Neuronal stem cell (in vitro differentiated cells): ENCODE data around the gene MAD2L1.

Experiments used
- DNase-seq: peaks from one replicate; pipeline ENCODE4 v3.0.0-alpha.2; 2013; ENCODE audit warnings: low spot score
- H2AFZ ChIP-seq: one replicate; pipeline ENCODE4 v1.6.1; 2013; ENCODE audit warnings: mild to moderate bottlenecking, low read length, inconsistent platforms
- H2AK5ac ChIP-seq: 2 replicates; pipeline ENCODE4 v1.6.1; 2013; ENCODE audit warnings: low read depth, mild to moderate bottlenecking, inconsistent platforms, low read length, moderate library complexity, mixed read lengths
- H2BK120ac ChIP-seq: 2 replicates; pipeline ENCODE4 v1.6.1; 2013; ENCODE audit warnings: low read depth, mild to moderate bottlenecking, inconsistent platforms, low read length, moderate library complexity, mixed read lengths
- H2BK12ac ChIP-seq: one replicate; pipeline ENCODE4 v1.6.1; 2013; ENCODE audit warnings: low read length, inconsistent platforms
- H2BK15ac ChIP-seq: 2 replicates; pipeline ENCODE4 v1.6.1; 2013; ENCODE audit warnings: mild to moderate bottlenecking, low read length, inconsistent platforms, mixed read lengths
- H2BK5ac ChIP-seq: one replicate; pipeline ENCODE4 v1.6.1; 2013; ENCODE audit warnings: inconsistent platforms, mild to moderate bottlenecking, low read length, moderate library complexity
- H3K14ac ChIP-seq: one replicate; pipeline ENCODE4 v1.6.1; 2013; ENCODE audit warnings: low read length, inconsistent platforms
- H3K18ac ChIP-seq: 2 replicates; pipeline ENCODE4 v1.6.1; 2013; ENCODE audit warnings: low read length, inconsistent platforms
- H3K23ac ChIP-seq: 2 replicates; pipeline ENCODE4 v1.6.1; 2013; ENCODE audit warnings: low read depth, mild to moderate bottlenecking, mixed read lengths, low read length, inconsistent platforms; ENCODE audit not compliant: poor library complexity
- H3K27ac ChIP-seq: replicated peaks from 3 replicates; pipeline ENCODE4 v1.5.1; 2013; ENCODE audit warnings: low read length, inconsistent platforms
- H3K27me3 ChIP-seq, 3 experiments: 2 replicates each; pipeline ENCODE4 v1.6.1; 2013; ENCODE audit warnings: low read length in 3 of 3, mild to moderate bottlenecking in 2 of 3, inconsistent platforms in 1 of 3, low read depth in 1 of 3, mixed read lengths in 1 of 3, moderate library complexity in 1 of 3; ENCODE audit not compliant: control insufficient read depth in 3 of 3, insufficient read depth in 3 of 3
- H3K36me3 ChIP-seq, 2 donors: replicated peaks in 1 of 2; 2 replicates each; pipeline ENCODE4 v1.6.1; 2013; ENCODE audit warnings: low read length in 2 of 2; ENCODE audit not compliant: control insufficient read depth in 2 of 2, insufficient read depth in 2 of 2
- H3K4ac ChIP-seq: 2 replicates; pipeline ENCODE4 v1.6.1; 2013; ENCODE audit warnings: inconsistent platforms, mild to moderate bottlenecking, low read length, moderate library complexity
- H3K4me1 ChIP-seq, 2 donors: 1 replicate in 1 of 2; 2 replicates in 1 of 2; pipeline ENCODE4 v1.6.1; 2013; ENCODE audit warnings: low read length in 2 of 2, low read depth in 1 of 2; ENCODE audit not compliant: control insufficient read depth in 2 of 2, insufficient read depth in 1 of 2
- H3K4me2 ChIP-seq: one replicate; pipeline ENCODE4 v1.6.1; 2013; ENCODE audit warnings: mild to moderate bottlenecking, low read length, inconsistent platforms; ENCODE audit not compliant: insufficient read depth, poor library complexity, severe bottlenecking
- H3K4me3 ChIP-seq, 2 donors: 2 replicates each; pipeline ENCODE4 v1.5.1; 2013; ENCODE audit warnings: low read length in 2 of 2, mild to moderate bottlenecking in 2 of 2, inconsistent platforms in 1 of 2, moderate library complexity in 1 of 2
- H3K79me1 ChIP-seq: one replicate; pipeline ENCODE4 v1.6.1; 2013; ENCODE audit warnings: low read depth, mild to moderate bottlenecking, inconsistent platforms, low read length, moderate library complexity
- H3K9ac ChIP-seq: one replicate; pipeline ENCODE4 v1.6.1; 2013; ENCODE audit warnings: mild to moderate bottlenecking, low read depth, low read length, inconsistent platforms; ENCODE audit not compliant: poor library complexity
- H3K9me3 ChIP-seq, 2 donors: replicated peaks in 1 of 2; 2 replicates each; pipeline versions ENCODE3 to v1.6.1; 2013; ENCODE audit warnings: low read length in 2 of 2, mild to moderate bottlenecking in 2 of 2, inconsistent platforms in 1 of 2, low read depth in 1 of 2, mixed read lengths in 1 of 2, moderate library complexity in 1 of 2; ENCODE audit not compliant: control insufficient read depth in 2 of 2, insufficient read depth in 1 of 2
- H4K8ac ChIP-seq: one replicate; pipeline ENCODE4 v1.6.1; 2013; ENCODE audit warnings: low read depth, mild to moderate bottlenecking, inconsistent platforms, low read length, moderate library complexity
- H4K91ac ChIP-seq: one replicate; pipeline ENCODE4 v1.6.1; 2013; ENCODE audit warnings: low read length, low read depth, mild to moderate bottlenecking, inconsistent platforms; ENCODE audit not compliant: poor library complexity
- WGBS, 2 donors: extraction: QIAGEN DNeasy Blood & Tissue Kit; methylation state at CpG; one replicate each; pipeline ENCODE4 v1.1.7; 2013; ENCODE audit warnings: missing lambda C conversion rate in 2 of 2, mixed read lengths in 1 of 2; ENCODE audit not compliant: insufficient read length in 2 of 2, insufficient replicate concordance in 1 of 2; ENCODE audit errors: extremely low coverage in 2 of 2; 5-methylcytosine and 5-hydroxymethylcytosine counted together

Gene MAD2L1

DNA sequence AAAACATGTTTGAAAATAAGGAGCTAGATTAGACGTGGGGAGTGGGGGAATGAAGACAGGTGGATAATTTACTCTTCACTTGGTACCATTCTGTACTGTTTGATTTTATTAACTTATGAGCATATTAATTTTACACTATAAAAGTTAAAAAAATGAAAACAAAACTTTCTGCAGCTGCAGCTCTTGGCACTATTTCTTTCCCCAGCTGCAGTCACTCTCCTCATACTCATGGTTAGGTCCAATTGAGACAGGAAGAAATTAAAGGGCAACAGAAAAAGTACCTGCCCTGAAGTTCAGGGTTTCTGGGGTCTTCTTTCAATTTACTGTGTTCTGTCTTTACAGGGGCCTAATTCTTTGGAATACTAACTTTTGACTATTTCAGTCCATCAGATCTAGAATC is 15.4 kb downstream of the MAD2L1 start:
- Histone ChIP-seq H3K23ac (no peak overlapping the region), H3K14ac (no peak overlapping the region), H2AK5ac (no peak overlapping the region), H2AFZ (no peak overlapping the region), H3K4ac (no peak overlapping the region), H3K9ac (no peak overlapping the region), H4K91ac (no peak overlapping the region), H2BK15ac (no peak overlapping the region), H3K27ac (no peak overlapping the region), H3K4me3 (no peak overlapping the region), H3K9me3 (no peaks in the 10 kb centered on the region), H2BK120ac (no peak overlapping the region), H2BK12ac (no peak overlapping the region), H3K18ac (no peak overlapping the region), H4K8ac (no peak overlapping the region), H3K79me1 (no peaks in the 10 kb centered on the region), H3K4me1 (no peaks in the 10 kb centered on the region), H3K27me3 (no peaks in the 10 kb centered on the region), H3K36me3 (peaks cover 1 to 22% of the 10 kb centered on the region in 2 donors), H2BK5ac (no peak overlapping the region), H3K4me2 (no peak overlapping the region)
- WGBS, 2 donors, result no CpG with 5 or more reads among the region's 1 CpG
- DNase-seq, result no peak

DNA sequence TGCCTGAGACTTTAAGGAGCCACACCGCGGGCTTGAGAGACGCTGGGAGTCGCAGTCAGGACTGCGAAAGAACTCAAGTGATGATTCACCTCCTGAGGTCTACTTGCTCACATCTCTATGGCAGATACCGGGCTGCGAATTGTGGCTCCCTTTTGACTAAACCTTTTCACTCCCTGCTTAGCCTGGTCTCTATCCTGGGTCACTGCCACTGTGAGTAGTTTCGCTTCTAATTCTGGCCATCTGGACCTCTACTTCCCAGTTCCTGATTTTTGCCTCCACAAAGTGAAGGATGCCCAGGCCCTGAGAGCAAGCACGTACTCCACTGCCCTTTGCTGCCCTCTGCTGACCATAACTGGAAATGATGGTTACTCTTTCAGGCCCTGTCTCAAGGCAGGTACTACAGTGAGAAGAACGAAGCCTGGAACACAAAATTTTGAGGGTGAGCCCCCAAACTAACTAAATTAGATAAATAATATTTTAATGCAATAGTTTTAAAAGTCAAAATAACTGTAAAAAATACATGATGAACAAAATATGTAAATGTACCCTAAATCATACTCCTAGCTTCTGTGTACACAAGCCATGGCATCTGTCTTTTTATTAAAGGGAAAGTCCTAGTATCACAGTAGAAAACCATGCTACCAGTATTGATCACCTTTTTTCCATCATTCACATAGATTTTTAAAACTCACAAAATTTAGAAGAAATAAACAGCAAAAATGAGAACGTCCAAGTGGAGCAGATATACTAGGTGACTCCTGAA is 16.7 kb downstream of the MAD2L1 start:
- Histone ChIP-seq H2AFZ (peak overlapping the region; percentile 73), H3K4me1 (no peaks in the 10 kb centered on the region), H3K4me2 (no peak overlapping the region), H2BK15ac (no peak overlapping the region), H3K9ac (no peak overlapping the region), H4K8ac (no peak overlapping the region), H4K91ac (no peak overlapping the region), H3K4me3 (no peak overlapping the region), H3K18ac (no peak overlapping the region), H3K27me3 (no peaks in the 10 kb centered on the region), H3K27ac (no peak overlapping the region), H2AK5ac (no peak overlapping the region), H3K9me3 (no peaks in the 10 kb centered on the region), H2BK120ac (no peak overlapping the region), H2BK5ac (no peak overlapping the region), H3K14ac (no peak overlapping the region), H3K4ac (no peak overlapping the region), H3K23ac (no peak overlapping the region), H3K36me3 (peaks cover 1 to 11% of the 10 kb centered on the region in 2 donors), H2BK12ac (no peak overlapping the region), H3K79me1 (no peaks in the 10 kb centered on the region)
- peak; percentile 74 for DNase-seq
- WGBS, 2 donors, result no CpG with 5 or more reads among the region's 11 CpGs

DNA sequence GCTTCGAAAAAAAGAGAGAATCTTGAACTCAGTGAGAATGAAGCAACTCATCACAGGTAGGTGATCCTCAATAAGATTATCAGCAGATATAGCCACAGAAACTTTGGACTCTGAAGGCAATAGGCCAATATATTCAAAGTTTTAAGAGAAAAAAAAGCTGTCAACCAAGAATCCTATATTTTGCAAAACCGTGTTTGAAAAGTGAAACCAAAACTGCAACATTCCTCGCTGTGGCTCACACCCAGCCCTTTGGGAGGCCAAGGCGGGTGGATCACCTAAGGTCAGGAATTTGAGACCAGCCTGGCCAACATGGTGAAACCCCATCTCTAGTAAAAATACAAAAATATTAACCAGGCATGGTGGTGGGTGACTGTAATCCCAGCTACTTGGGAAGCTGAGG is 22.8 kb downstream of the MAD2L1 start:
- no peaks in the 10 kb centered on the region for H3K27me3 ChIP-seq
- H3K18ac ChIP-seq, result no peak overlapping the region
- H2BK5ac ChIP-seq, result no peak overlapping the region
- H2AFZ ChIP-seq, result no peak overlapping the region
- no peak overlapping the region for H4K8ac ChIP-seq
- no peak overlapping the region for H2BK12ac ChIP-seq
- no peak overlapping the region for H4K91ac ChIP-seq
- H3K4me1 ChIP-seq, result peaks cover 0 to 1% of the 10 kb centered on the region in 2 donors
- no peak overlapping the region for H2BK120ac ChIP-seq
- WGBS, 2 donors, result no CpG with 5 or more reads among the region's 4 CpGs
- H3K27ac ChIP-seq, result no peak overlapping the region
- no peak overlapping the region for H3K9ac ChIP-seq
- no peak overlapping the region for H2BK15ac ChIP-seq
- H3K9me3 ChIP-seq, result no peaks in the 10 kb centered on the region
- no peak overlapping the region for H3K14ac ChIP-seq
- DNase-seq, result no peak
- no peaks in the 10 kb centered on the region for H3K36me3 ChIP-seq
- H3K4ac ChIP-seq, result no peak overlapping the region
- no peak overlapping the region for H3K4me2 ChIP-seq
- H3K23ac ChIP-seq, result no peak overlapping the region
- no peaks in the 10 kb centered on the region for H3K79me1 ChIP-seq
- no peak overlapping the region for H3K4me3 ChIP-seq
- H2AK5ac ChIP-seq, result no peak overlapping the region

DNA sequence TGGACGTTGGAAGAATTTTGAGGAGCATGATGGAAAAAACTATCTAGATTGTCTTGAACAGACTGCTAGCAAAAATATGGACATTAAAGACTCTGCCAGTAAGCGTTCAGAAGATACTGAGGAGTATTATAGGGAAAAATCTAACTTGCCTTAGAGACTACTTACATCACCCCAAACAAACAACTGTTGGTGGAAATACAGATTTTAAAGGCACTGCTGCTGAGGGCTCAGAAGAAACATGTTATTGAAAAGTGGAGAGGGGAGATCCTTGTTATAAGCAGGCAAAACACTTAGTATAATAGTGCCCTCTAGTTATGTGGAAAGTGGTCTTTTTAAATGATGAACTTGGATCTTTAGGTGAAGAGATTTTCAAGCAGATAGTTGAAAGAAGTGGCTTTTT is 29.2 kb downstream of the MAD2L1 start:
- Histone ChIP-seq H2AFZ (no peak overlapping the region), H4K91ac (no peak overlapping the region), H3K4me1 (peaks cover 0 to 1% of the 10 kb centered on the region in 2 donors), H3K4me3 (no peak overlapping the region), H3K4me2 (no peak overlapping the region), H3K23ac (no peak overlapping the region), H3K27ac (no peak overlapping the region), H2BK5ac (no peak overlapping the region), H4K8ac (no peak overlapping the region), H2AK5ac (no peak overlapping the region), H3K79me1 (no peaks in the 10 kb centered on the region), H3K27me3 (no peaks in the 10 kb centered on the region), H2BK15ac (no peak overlapping the region), H3K36me3 (no peaks in the 10 kb centered on the region), H2BK120ac (no peak overlapping the region), H3K14ac (no peak overlapping the region), H3K9ac (no peak overlapping the region), H3K4ac (no peak overlapping the region), H3K18ac (no peak overlapping the region), H3K9me3 (no peaks in the 10 kb centered on the region), H2BK12ac (no peak overlapping the region)
- WGBS, 2 donors, result no CpG with 5 or more reads among the region's 2 CpGs
- DNase-seq, result no peak
